Right hindlimb (tissue), 1 donor: ENCODE results near the gene TBC1D12.
"Not testable (repeated sequence)": the region's sequence is repeated elsewhere in the genome, so short reads cannot be mapped to it uniquely, and the experiment has no call there.

Source experiments
- DNase-seq: peaks from one replicate; pipeline ENCODE4 v3.0.0-alpha.2; 2018

Gene TBC1D12

DNA sequence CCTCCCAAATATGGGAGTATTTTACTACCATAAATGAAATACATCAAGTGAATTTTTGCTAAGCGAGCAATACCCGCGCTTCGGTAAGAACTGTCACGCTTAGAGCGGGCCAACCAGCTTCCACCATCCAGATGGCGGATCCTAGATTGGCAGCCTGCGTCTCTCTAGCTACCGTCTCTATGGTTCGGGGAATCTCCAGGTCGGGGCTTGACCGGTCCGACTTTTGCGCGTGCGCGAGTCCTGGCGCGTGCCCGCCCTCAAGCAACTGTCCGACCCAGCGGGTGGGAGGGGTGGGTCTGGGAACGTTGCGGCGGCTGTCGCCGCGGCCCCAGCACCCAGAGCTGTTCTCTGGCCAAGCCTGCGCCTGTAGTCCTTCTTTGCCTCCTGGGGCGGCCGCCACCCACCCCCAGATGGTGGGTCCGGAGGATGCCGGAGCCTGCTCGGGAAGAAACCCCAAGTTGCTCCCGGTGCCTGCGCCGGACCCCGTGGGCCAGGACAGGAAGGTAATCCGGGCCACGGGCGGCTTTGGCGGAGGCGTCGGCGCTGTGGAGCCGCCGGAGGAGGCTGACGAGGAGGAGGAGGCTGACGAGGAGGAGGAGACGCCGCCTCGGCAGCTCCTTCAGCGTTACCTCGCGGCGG is at the start of gene TBC1D12:
TSS of gene TBC1D12 (plus strand) at position 338 of the 639 bp plus-strand sequence. CDS start at position 411, 73 bp downstream.
- peak; percentile 97 for DNase-seq

DNA sequence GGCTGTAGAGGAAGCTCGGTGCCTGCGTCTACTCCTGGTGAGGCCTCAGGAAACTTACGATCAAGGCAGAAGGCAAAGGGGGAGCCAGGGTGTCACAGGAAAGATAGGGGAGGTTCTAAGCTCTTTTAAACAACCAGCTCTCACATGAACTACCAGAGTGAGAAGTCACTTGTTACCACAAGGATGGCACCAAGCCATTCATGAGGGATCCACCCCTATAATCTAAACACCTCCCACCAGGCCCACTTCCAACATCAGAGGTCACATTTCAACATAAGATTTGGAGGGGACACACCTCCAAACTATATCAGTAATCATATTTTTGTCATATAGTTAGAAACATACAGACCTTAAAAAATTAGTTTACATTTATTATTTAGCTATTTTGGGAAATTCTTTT is 49.0 kb upstream of the TBC1D12 start:
- no peak for DNase-seq

DNA sequence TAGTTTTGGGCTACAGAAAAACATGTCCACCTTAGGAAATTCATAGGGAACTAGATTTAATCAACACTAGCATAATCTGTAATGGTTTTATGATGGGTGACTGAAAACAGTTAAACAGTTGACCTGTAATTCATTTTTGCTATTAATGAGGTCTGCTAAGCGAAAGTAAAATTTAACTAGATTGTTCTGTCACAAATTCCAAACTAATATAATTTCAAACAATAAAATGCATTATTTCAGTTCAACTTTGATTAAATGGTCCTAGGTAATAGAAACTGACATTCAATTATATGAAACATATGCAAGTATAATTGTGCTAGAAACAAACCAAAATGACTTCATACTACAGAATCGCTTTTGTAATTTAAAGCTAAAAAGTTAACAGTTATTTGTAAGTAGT is 46.5 kb upstream of the TBC1D12 start:
- DNase-seq: no peak

DNA sequence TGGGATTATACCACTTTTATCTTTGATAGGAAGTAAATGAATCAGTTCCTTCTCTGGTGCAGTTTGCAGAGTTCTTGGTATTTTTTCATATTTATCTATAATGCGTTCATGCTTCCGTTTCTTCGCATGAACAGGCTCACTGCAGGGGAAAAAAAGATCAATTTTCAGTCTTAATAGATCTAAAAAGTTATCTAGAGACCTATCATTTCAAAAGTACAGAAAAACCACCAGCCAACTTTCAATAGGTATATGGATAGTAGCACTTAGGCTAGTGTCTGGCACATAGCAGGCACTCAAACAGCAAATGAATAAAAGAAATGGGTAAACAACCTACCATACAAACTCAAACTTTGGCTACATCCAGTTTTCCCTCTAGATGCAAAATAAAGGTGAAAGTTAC is 45.1 kb upstream of the TBC1D12 start:
- no peak for DNase-seq

DNA sequence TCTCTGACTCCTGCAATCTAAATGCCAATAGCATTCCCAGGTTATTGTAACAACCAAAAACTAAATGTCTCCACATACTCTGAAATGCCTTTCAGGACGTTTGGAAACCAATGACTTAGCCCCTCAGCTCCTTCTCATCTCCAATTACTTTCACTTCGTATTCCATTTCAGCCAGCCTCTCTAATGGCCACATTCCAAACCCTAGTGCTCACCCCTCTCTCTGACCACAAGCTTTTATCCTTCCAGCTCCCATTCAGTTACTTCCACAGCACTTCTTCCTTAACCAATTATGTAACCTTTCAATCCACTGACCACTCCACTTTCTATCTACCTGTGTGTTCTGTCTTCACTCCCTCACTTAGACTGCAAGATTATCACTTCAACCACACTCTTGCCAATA is 43.9 kb upstream of the TBC1D12 start:
- no peak for DNase-seq

DNA sequence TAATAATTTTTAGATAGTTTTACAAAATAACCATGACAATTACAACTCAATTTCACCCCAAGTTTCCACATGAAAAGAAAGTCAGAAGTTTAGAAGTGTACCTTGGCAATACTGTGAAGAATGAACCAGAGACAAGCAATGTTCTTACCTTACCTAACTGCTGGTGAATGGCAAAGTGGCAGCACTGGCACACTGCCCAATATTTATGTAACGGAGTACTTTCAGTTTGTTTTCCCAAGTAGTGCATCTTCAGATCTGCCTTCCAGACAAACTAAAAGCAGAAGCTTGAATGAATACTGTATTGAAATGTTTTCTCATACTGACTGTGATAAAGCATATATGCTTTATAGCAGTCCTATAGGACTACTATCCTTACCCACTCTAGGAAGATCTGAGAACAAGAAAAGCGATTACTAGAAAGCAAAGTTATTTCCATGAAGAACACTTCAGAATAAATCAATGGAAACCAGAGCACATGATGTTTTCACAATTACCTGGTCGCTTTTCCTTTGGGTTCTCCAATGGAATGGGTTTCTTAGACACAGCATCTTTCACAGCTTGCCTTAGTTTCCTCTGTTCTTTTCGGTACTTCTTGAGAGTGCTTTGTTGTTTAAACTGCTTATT is 41.1 kb upstream of the TBC1D12 start:
- no peak for DNase-seq

DNA sequence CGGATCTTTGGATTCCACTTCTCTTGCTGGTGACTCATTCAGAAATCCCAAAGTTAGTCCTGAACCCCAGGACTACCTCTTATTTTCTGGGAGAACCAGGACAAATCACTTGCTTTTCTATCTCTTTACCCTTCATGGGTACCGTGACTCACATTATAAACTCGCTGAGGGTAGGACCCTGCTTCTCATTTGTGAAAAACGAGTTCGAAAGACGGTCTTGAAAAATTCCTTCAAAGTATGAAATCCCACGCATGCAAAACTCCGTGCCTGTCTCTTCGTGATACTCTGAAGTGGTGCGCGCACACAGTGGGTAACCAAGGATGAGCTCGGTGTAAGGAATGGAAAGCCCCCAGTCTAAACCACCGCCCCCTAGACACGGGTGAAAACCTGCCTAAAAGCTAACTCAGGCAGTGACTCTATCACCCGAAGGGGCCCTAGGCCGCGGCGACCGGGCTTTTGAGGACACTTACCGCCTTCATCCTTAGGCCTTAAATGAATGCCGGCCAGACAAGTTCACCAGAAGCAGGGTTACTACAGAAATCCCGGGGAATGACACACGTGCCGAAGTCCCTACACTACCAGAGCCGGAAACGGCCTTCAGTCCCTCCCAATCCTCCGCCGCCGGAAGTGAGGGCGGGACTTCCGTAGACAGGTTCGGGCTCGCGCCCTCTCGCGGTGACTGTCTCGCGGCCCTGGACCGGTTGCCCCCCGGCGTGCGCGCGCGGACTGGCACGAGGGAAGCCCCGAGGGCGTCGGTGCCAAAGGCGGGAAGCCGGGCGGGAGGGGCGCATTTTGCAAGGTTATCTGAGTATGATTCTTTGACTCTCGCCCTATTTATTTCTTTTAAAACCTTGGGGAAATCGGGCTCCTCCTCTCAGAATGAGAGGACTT is 39.7 kb upstream of the TBC1D12 start, which contains the start of gene NOC3L:
TSS of gene NOC3L (minus strand) at position 580 of the 891 bp plus-strand sequence. CDS start at position 479, 101 bp downstream.
- peak; percentile 97 for DNase-seq

DNA sequence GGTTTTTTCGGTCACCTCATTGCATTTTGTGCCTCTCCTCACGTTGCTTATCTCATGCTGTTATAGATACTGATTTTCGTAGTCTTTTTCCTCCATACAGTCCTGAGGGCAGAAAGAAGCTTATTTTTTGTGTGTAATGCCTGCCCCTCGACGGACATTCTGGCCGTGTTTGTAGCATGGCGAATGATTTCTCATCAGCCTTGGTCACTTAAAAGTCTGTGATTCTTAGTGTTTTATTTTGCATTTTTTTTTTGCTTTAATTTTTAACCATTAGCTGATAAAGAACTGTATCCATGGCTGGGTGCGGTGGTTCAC is 39.1 kb upstream of the TBC1D12 start:
- DNase-seq: no peak

DNA sequence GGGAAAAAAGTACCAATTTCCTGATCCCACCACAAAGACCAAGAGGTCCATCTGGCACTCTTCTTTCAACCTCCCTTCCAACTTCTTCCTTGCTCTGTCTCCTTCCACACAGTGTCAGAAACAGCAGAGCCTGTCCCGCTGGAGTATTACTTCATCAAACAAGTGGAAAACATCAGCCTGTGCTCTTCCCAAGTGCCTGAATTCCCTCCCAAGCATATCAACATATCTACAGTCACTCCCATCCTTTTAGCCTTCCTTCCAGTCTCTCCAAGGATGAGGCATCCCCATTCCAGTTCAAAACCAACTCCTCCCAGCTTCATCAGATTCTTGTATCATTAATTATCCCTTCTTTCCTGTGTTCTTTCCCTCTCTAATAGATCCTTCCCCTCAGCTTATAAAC is 37.9 kb upstream of the TBC1D12 start:
- DNase-seq: no peak

DNA sequence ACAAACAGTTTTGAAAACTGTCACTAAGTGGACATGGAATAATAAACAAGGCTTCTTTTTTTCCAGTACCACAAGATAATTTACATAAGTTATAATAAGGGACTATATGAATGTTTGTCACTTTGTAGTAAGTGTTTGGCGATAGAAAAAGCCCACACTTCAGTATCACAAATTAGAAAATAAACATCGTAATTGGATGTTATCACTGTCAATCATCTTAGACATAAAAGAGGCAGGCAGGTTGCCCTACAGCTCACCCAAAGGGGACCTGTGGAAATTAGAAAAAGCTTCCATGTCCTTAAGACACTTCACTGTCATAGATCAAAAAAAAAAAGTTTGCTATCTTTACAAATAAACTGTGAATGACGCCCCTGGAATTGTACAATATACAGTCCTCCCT is 36.0 kb upstream of the TBC1D12 start:
- DNase-seq: no peak

DNA sequence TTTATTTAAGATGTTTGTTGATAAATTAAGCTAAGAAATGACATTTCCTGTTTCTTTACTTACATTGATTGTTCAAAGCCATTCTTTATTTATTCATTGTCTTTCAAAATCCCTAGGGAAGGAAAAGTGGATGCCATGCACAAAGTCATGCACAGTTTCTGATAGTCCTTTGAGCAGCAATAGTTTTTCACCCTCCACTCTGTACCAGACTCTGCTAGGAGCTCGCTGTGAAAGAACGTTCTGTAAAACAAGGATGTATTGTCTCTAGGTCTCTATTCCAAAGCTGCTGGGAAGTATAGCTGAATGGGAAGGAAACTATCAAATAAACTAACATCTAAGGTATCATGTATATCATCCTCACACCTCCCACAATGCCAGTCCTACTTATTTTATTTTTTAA is 31.8 kb upstream of the TBC1D12 start:
- DNase-seq: no peak

DNA sequence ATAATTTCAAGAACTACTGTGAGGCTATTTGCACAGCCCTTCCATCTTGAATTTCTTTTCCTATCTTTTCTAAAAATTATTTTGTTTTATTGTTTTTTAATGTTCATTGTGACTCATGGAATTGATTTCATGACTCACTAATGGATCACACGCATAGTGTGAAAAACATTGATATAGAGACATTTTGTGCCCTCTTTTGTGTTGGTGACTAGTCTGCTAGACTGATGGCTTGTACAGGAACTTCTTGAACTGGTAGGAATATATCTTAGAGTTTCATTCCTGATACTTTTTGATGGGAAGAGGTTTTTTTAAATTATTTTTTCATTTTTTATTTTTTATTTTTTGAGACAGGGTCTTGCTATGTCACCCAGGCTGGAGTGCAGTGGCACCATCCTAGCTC is 27.0 kb upstream of the TBC1D12 start:
- DNase-seq: no peak

DNA sequence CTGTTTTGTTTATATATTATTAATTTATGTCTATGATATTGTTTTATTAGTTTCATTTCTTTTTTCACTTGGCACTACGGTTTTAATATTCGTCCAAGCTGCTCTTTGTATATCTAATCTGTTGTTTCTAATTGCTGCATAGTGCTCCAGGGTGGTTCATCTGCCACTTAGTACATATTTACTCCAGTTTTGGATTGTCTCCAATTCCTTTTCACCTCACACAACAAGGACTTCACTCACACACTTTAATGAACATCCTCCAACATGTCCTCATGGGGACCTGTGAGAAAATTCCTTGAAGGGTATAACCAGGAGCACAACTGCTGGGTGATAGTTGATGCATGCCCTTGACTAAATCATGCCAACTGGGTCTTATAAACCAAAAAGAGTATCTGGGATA is 25.5 kb upstream of the TBC1D12 start:
- DNase-seq: no peak

DNA sequence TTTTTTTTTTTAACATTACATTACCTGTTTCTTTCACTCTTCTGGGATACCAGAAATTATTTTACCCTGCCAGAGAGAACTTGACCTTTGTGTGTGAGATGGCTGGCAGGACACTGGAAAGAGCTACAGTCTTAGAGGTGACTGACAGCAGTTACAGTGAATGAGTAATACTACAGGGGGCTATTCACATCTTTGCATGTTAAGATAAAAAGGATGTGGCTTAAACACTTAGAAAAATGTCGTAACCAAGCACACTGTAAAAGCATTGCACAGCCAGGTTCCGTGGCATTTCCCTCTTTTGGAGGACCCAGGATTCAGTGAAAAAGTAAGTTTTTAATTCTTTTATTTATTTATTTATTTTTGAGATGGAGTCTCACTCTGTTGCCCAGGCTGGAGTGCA is 18.8 kb upstream of the TBC1D12 start:
- no peak for DNase-seq

DNA sequence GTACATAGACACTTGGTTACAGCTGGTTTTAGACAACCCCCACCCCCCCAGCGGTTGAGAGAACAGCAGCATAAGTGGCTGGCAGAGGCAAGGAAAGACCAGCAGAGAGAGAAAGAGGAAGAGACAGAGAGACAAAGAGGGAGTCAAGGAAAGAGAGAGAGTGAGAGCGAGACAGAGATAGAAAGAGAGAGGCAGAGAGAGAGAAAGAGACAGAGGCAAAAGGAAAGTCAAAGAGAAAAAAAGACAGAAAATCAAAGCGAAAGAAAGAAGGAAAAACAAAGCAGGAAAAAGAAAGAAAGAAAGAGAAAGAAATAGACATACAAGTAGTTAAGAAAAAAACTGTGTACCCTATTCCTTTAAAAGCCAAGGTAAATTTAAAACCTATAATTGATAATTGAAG is 16.6 kb upstream of the TBC1D12 start:
- DNase-seq: not testable (repeated sequence)

DNA sequence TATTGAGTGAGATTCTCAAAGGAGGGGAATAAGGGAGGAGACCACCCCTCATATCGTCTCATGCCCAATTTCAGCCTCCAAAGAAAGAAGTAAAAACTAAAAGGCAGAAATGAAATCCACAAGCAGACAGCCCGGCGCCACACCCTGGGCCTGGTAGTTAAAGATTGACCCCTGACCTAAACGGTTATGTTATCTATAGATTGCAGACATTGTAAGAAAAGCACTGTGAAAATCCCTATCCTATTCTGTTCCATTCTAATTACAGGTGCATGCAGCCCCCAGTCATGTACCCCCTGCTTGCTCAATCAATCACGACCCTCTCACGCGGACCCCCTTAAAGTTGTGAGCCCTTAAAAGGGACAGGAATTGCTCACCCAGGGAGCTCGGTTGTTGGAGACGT is 10.2 kb upstream of the TBC1D12 start:
- not testable (repeated sequence) for DNase-seq

DNA sequence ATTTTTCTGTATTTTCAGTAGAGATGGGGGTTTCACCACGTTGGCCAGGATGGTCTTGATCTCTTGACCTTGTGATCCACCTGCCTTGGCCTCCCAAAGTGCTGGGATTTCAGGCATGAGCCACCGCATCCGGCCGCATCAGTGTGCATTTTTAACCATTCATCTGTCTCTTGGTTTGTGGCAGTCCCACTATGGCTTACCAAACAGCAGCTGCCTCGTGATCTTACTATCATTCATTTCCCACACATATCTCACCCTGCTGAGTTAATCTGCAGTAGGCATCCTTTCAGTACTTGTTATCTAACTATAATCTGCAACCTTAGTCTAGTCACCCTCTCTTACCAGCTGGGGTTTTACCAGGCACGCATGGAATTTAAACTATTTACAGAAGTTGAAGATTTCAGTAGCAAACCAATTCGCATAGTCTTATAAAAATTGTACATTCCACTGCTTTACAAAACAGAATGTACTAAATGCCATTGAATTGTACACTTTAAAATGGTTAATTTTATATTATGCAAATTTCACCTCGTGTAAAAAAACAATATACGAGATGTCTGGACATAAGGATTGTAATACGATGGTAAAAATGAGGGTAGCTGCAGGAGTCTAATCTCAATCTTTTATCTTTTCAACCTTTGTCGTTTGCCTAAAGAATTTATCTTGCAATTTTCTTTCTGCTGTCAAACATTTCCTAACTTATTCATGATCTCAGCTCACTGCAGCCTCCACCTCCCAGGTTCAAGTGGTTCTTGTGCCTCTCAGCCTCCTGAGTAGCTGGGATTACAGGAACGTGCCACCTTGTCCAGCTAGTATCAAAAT is 4.6 kb upstream of the TBC1D12 start:
- no peak for DNase-seq

DNA sequence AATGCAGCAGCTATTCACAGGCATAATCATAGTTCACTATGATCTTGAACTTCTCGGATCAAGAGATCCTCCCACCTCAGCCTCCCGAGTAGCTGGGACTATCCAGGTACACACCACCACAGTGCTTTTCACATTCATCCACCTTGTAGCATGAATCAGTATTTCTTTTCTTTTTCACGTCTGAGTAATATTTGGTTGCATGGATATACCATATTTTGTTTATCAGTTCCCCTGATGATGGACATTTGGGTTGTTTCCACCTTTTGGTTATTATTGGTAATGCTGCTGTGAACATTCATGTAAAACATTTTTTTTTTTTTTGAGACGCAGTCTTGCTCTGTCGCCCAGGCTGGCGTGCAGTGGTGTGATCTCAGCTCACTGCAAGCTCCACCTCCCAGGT is 3.6 kb upstream of the TBC1D12 start:
- no peak for DNase-seq

DNA sequence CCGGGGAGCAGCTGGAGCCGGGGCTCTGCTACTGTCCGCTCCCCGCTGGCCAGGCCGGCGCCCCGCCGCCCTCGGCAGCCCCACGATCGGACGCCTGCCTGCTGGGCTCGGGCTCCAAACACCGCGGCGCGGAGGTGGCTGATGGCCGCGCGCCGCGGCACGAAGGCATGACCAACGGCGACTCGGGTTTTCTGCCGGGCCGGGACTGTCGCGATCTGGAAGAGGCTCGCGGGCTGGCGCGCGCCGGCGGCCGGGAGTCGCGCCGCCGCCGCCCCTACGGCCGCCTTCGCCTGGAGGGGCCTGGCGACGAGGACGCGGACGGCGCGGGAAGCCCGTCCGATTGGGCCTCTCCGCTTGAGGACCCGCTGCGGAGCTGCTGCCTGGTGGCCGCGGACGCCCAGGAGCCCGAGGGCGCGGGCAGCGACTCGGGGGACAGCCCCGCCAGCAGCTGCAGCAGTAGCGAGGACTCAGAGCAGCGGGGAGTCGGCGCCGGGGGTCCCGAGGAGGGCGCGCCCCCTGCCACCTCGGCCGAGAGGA is 570 bp downstream of the TBC1D12 start:
- DNase-seq: peak; percentile 61

DNA sequence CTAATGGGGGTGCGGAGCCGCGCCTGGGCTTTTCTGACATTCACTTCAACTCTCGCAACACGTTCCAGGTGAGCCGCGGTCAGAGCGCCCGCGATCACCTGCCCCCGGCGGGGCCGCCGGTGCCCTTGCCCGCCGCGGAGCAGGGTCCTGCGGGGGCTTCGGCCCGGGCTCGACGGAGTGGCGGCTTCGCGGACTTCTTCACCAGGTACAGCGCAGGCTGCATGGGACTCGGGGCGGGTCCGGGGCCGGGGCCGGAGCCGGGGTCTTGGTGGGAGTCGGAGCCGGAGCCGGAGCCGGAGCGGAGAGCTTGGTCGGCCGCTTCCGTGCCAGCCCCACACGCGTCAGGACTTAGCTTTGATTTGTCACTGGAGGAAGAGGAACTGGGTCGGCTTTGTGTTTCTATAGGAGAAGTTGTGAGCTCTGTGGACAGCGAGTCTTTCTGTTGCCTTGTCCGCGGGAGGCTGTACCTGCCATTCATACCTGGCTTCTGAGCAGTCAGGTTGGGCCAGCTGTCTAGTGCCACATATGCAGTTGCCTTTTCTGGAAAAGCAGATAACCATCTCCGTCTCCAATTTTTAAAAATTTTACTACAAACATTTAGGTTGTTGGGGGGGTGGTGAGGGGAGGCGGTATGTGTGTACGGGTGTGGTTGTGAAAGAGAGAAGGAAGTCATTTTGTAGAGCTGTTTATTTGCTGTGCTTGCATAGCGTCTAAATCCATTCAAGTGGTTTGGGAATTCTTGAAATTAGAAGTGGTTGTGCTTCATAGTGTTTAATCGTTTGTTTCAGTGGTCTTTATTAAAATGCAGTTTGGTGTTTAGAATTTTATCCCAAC is 1.3 kb downstream of the TBC1D12 start:
- DNase-seq: peak; percentile 75

DNA sequence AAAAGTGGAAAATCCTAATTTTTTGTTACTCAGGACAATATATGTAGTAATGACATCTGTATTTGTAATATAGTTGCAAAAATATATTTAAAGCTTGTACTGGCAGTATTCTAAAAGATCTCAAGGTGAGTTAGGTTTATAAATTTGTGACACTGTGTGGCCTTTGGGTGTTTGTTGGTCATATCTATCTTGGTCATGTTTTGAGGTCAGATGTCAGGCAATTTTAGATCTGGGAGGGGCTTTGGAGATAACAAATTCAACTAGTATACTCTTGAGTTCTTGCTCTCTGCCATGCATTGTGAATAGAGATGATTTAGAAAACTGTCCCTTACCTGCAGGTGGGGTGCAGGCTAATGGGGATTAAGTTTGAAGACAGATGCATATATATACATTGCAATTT is 3.1 kb downstream of the TBC1D12 start:
- DNase-seq: no peak

DNA sequence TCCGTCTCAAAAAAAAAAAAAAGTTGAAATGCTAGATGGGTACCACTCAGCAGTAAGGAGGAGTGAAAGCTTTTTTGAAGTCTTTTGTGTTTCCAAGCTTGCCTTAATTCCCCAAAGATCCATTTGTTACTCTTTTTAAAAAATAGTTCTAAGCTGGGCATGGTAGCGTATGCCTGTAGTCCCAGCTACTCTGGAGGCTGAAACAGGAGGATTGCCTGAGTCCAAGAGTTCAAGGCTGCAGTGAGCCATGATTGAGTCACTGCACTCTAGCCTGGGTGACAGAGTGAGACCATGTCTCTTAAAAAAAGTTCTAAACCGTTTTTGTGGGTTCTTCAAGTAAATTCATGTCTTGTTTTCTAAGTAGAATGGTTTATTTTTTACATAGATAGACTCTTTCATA is 5.3 kb downstream of the TBC1D12 start:
- DNase-seq: no peak
